Fibroblast of pulmonary artery (primary cell): ENCODE measurements around the gene DCXR.

Source experiments
- DNase-seq: peaks from one replicate; pipeline ENCODE4 v3.0.0-alpha.2; 2010; ENCODE audit warnings: low read depth
- H3K4me3 ChIP-seq: replicated peaks from 2 replicates; pipeline ENCODE4 v1.5.1; 2011; ENCODE audit warnings: low read depth, mild to moderate bottlenecking, control low read depth, low read length, moderate library complexity
- CTCF ChIP-seq: IDR thresholded peaks from 2 replicates; pipeline ENCODE4 v1.5.1; 2011; ENCODE audit warnings: mild to moderate bottlenecking, control low read depth, low read length, inconsistent platforms; ENCODE audit errors: missing control alignments

Gene DCXR

GRCh38 chr17:82058855-82059249, 21.4 kb upstream of the DCXR start:
- H3K4me3 ChIP-seq: no peak overlapping the region
- DNase-seq: no peak
- no peak for TF ChIP-seq CTCF

GRCh38 chr17:82058230-82058854, 20.8 kb upstream of the DCXR start:
- DNase-seq: no peak
- no peak for TF ChIP-seq CTCF
- H3K4me3 ChIP-seq: no peak overlapping the region

GRCh38 chr17:82056729-82057621, 19.5 kb upstream of the DCXR start:
- H3K4me3 ChIP-seq: no peak overlapping the region
- DNase-seq: no peak
- no peak for TF ChIP-seq CTCF

- DNase-seq: no peak
- no peak for TF ChIP-seq CTCF
- no peak overlapping the region for H3K4me3 ChIP-seq
Measured at GRCh38 chr17:82055965-82056728, 18.6 kb upstream of the DCXR start.

GRCh38 chr17:82055023-82055964, 17.8 kb upstream of the DCXR start:
- H3K4me3 ChIP-seq: no peak overlapping the region
- TF ChIP-seq CTCF: no peak
- no peak for DNase-seq

- DNase-seq: no peak
- no peak overlapping the region for H3K4me3 ChIP-seq
- no peak for TF ChIP-seq CTCF
Measured at GRCh38 chr17:82054351-82055022, 17.0 kb upstream of the DCXR start.
